GM23248 (cell line): ENCODE measurements around the gene CCN6. TPM values are rescaled to one million over a fixed set of nuclear protein-coding genes. Genes with fewer than 3 reads are reported as not detected.
"Not testable (repeated sequence)": the region's sequence is repeated elsewhere in the genome, so short reads cannot be mapped to it uniquely, and the experiment has no call there.

Experiments used
- DNase-seq: peaks from one replicate; pipeline ENCODE4 v3.0.0-alpha.2; 2015
- H2AFZ ChIP-seq: fragments of 200-600 bp; sonication (generic); 2 replicates; pipeline ENCODE4 v1.6.1; 2016; ENCODE audit warnings: antibody characterized with exemption
- H3F3A ChIP-seq: fragments of 200-600 bp; sonication (generic); 2 replicates; pipeline ENCODE4 v1.6.1; 2016; ENCODE audit warnings: mild to moderate bottlenecking, antibody characterized with exemption, mixed run types; ENCODE audit not compliant: insufficient read depth
- H3K27ac ChIP-seq: fragments of 200-600 bp; sonication (generic); 2 replicates; pipeline ENCODE4 v1.5.1; 2016; ENCODE audit warnings: mild to moderate bottlenecking
- H3K27me3 ChIP-seq: fragments of 200-600 bp; sonication (generic); replicated peaks from 2 replicates; pipeline ENCODE4 v1.6.1; 2016; ENCODE audit warnings: mild to moderate bottlenecking; ENCODE audit not compliant: insufficient read depth
- H3K36me3 ChIP-seq: fragments of 200-600 bp; sonication (generic); 2 replicates; pipeline ENCODE4 v1.6.1; 2016; ENCODE audit warnings: low read depth, mild to moderate bottlenecking
- H3K4me1 ChIP-seq: fragments of 200-600 bp; sonication (generic); 2 replicates; pipeline ENCODE4 v1.6.1; 2016; ENCODE audit warnings: mild to moderate bottlenecking; ENCODE audit not compliant: insufficient read depth
- H3K4me2 ChIP-seq: fragments of 200-600 bp; sonication (generic); one replicate; pipeline ENCODE4 v1.6.1; 2016; ENCODE audit warnings: mild to moderate bottlenecking; ENCODE audit not compliant: unreplicated experiment
- H3K4me3 ChIP-seq: fragments of 200-600 bp; sonication (generic); 2 replicates; pipeline ENCODE4 v1.5.1; 2016; ENCODE audit warnings: mild to moderate bottlenecking
- H3K79me2 ChIP-seq: fragments of 200-600 bp; sonication (generic); 2 replicates; pipeline ENCODE4 v1.6.1; 2016; ENCODE audit warnings: mild to moderate bottlenecking; ENCODE audit not compliant: insufficient read depth
- H3K9ac ChIP-seq: fragments of 200-600 bp; sonication (generic); 2 replicates; pipeline ENCODE4 v1.6.1; 2016; ENCODE audit warnings: mild to moderate bottlenecking
- H3K9me2 ChIP-seq: fragments of 200-600 bp; sonication (generic); 2 replicates; pipeline ENCODE4 v1.6.1; 2016; ENCODE audit warnings: mixed run types, mild to moderate bottlenecking, moderate library complexity; ENCODE audit not compliant: insufficient read depth
- H3K9me3 ChIP-seq: fragments of 200-600 bp; sonication (generic); one replicate; pipeline ENCODE4 v1.6.1; 2017; ENCODE audit warnings: low read depth
- H4K20me1 ChIP-seq: fragments of 200-600 bp; sonication (generic); 2 replicates; pipeline ENCODE4 v1.6.0; 2016; ENCODE audit not compliant: insufficient read depth
- EZH2 ChIP-seq: fragments of 200-600 bp; sonication (generic); IDR thresholded peaks from 2 replicates; pipeline ENCODE4 v1.6.1; 2018; ENCODE audit warnings: antibody characterized with exemption, mild to moderate bottlenecking; ENCODE audit not compliant: insufficient read depth, poor library complexity, severe bottlenecking
- EZH2phosphoT487 ChIP-seq: fragments of 200-600 bp; sonication (generic); IDR thresholded peaks from 2 replicates; pipeline ENCODE4 v1.6.1; 2018; ENCODE audit warnings: antibody characterized with exemption, moderate library complexity, mild to moderate bottlenecking, low read depth; ENCODE audit not compliant: insufficient read depth
- WGBS, 2 experiments: methylation state at CpG; one replicate each; pipeline ENCODE4 v1.1.6; 2015 to 2017; ENCODE audit warnings: low lambda C conversion rate in 2 of 2, low coverage in 1 of 2; ENCODE audit errors: missing lambda C conversion rate in 2 of 2; 5-methylcytosine and 5-hydroxymethylcytosine counted together
- in situ Hi-C: fragments of 300-500 bp; cut with MboI; formaldehyde crosslinking; loops from 2 replicates; pipeline ENCODE4 v1.15.0; 2020
- polyA plus RNA-seq: library from polyadenylated mRNA; unstranded; fragments of >200 nt; fragmentation: Nextera tagmentation; extraction: Ambion mirVana; gene quantifications from 2 replicates; pipeline ENCODE4 v1.2.1, GENCODE V29; 2016
- total RNA-seq: library from RNA; depleted of rRNA; stranded (reverse); fragments of >200 nt; shearing (Covaris generic); gene quantifications from 2 replicates; pipeline ENCODE4 v1.2.3, GENCODE V29; 2014

Gene CCN6
- total and polyA plus RNA-seq, 2 experiments from 2014 or later = 0.48 TPM; not detected in 1

DNA sequence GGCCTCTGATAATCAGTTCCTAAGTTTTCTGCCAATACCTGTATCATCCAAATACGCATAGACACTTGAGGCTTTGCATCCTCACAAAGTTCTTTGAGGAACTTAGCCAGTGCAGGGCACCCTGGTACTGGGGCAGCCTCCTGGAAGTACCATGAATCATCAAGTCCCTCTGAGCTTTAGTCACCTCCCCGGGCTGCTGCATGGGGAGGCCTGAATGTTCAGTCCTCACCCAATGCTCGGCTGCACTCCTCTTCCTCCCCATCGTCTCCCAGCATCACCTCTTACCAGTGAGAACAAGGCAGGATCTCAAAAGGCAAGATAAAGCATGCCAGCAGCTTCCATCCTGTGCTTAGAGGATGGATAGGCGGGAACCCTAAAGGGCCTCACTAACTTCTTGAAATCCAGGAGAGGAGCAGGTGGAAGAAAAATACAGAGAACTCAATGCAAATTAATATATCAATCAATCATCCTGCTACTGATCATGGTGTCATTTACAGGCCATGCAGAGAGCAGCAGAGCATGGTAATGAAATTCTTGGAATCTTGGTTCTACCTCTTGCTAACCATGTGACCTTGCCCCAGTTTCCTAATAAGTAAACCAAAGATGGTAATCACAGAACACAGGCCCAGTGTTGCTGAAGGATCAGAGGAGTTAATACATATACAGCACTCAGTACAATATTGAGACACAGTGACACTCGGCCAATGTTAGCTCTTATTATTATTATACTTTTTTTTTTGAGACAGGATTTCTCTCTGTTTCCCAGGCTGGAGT is 4.7 kb upstream of the CCN6 start:
- H3K27ac ChIP-seq = no peak overlapping the region
- TF ChIP-seq EZH2phosphoT487 (no peak), EZH2 (no peak)
- peaks cover 14% of the 10 kb centered on the region for H3F3A ChIP-seq
- no peaks in the 10 kb centered on the region for H4K20me1 ChIP-seq
- H3K4me3 ChIP-seq = no peak overlapping the region
- DNase-seq = peak; percentile 71
- H3K36me3 ChIP-seq = no peaks in the 10 kb centered on the region
- H3K27me3 ChIP-seq = no peaks in the 10 kb centered on the region
- in situ Hi-C loops = loop anchor here (10.0 kb wide), 1 partner anchor 334 kb away; no protein-coding TSS in a partner anchor
- H2AFZ ChIP-seq = no peak overlapping the region
- no peaks in the 10 kb centered on the region for H3K9me2 ChIP-seq
- peaks cover 24% of the 10 kb centered on the region for H3K4me1 ChIP-seq
- no peak overlapping the region for H3K9ac ChIP-seq
- no peaks in the 10 kb centered on the region for H3K9me3 ChIP-seq
- WGBS, 2 experiments = 72 to 75% methylated on average over 6 of the region's 6 CpGs
- H3K4me2 ChIP-seq = no peak overlapping the region
- H3K79me2 ChIP-seq = no peaks in the 10 kb centered on the region

DNA sequence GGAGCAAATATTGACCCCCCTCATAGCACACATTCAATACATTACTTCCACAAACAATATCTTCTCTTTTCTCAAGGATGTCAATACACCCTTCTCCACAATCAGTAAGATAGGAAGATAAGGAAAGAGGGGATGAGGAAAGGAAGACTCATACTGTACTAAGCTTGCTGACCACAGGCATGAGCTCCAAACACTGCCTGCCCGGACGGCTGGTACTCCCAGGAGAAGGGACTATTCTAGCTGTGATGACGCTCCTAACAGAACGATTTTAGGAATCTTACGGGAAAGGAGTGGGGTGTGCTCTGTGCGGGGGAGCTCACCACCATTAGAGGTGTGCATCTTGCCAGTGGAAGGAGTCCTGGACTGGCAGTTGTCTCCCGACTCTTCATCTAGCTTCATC is 3.9 kb upstream of the CCN6 start:
- Histone ChIP-seq H3K4me1 (peaks cover 20% of the 10 kb centered on the region), H3K9ac (no peak overlapping the region), H3K4me3 (no peak overlapping the region), H3K27ac (no peak overlapping the region), H2AFZ (no peak overlapping the region), H3K9me2 (no peaks in the 10 kb centered on the region), H3K27me3 (no peaks in the 10 kb centered on the region), H3F3A (peaks cover 8% of the 10 kb centered on the region), H3K79me2 (no peaks in the 10 kb centered on the region), H4K20me1 (no peaks in the 10 kb centered on the region), H3K9me3 (no peaks in the 10 kb centered on the region), H3K36me3 (no peaks in the 10 kb centered on the region), H3K4me2 (no peak overlapping the region)
- no peak for DNase-seq
- in situ Hi-C loops = loop anchor here (10.0 kb wide), 1 partner anchor 335 kb away; no protein-coding TSS in a partner anchor
- TF ChIP-seq EZH2phosphoT487 (no peak), EZH2 (no peak)
- WGBS, 2 experiments = 93 to 95% methylated on average over 7 of the region's 7 CpGs

DNA sequence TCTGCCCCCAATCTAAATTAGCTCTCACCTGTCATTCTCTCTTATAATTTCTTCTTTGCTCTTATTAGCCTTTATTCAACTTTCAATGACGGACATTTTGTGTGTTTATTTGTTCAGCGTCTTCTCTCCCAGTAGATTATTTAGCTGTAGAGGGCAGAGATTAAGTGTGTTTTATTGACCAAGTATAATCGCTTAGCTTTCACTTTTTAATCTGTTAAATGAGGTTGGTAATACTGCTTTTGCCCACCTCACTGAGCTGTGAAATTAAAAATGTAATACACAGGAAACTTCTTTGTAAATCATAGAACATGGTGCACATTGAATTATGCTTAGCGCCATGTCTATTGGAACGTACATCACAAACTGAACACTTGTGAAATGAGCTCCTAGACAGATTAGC is 3.5 kb upstream of the CCN6 start:
- no peak for DNase-seq
- Histone ChIP-seq H3K9me2 (no peaks in the 10 kb centered on the region), H3K79me2 (no peaks in the 10 kb centered on the region), H4K20me1 (no peaks in the 10 kb centered on the region), H2AFZ (no peak overlapping the region), H3K4me1 (peaks cover 18% of the 10 kb centered on the region), H3K36me3 (no peaks in the 10 kb centered on the region), H3K27ac (no peak overlapping the region), H3K4me2 (no peak overlapping the region), H3K27me3 (no peaks in the 10 kb centered on the region), H3K4me3 (no peak overlapping the region), H3K9ac (no peak overlapping the region), H3F3A (peaks cover 6% of the 10 kb centered on the region), H3K9me3 (no peaks in the 10 kb centered on the region)
- 93 to 95% methylated on average over 5 of the region's 5 CpGs for WGBS, 2 experiments
- in situ Hi-C loops = no loop called here
- no peak for TF ChIP-seq EZH2
- no peak for TF ChIP-seq EZH2phosphoT487

DNA sequence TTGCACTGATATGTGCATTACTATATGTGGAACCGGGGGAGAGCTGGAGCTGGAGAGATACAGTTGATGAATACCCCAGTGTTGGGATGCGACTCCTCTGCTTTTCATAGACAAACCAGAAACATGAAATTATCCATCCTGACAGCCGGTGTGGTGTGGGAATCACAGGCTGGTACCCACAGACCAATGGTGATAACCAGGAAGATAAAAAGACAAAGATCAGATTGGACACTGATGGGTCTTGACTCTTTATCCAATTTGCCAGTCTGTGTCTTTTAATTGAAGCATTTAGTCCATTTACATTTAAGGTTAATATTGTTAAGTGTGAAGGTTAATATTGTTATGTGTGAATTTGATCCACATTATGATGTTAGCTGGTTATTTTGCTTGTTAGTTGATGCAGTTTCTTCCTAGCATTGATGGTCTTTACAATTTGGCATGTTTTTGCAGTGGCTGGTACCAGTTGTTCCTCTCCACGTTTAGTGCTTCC is 2.6 kb upstream of the CCN6 start:
- H3K27ac ChIP-seq, H4K20me1 ChIP-seq, DNase-seq, H3F3A ChIP-seq, H3K36me3 ChIP-seq, H3K9me2 ChIP-seq, H3K4me3 ChIP-seq, H2AFZ ChIP-seq, in situ Hi-C loops, H3K9me3 ChIP-seq, H3K9ac ChIP-seq, H3K27me3 ChIP-seq, H3K4me2 ChIP-seq, H3K79me2 ChIP-seq: not testable (repeated sequence)
- H3K4me1 ChIP-seq = peaks cover 11% of the 10 kb centered on the region; the same call in 1 of the 2 replicates
- 87 to 96% methylated on average over 3 to 4 of the region's 4 CpGs for WGBS, 2 experiments
